ENCODE results near the gene SLC10A7.

The SLC10A7 gene

DNA sequence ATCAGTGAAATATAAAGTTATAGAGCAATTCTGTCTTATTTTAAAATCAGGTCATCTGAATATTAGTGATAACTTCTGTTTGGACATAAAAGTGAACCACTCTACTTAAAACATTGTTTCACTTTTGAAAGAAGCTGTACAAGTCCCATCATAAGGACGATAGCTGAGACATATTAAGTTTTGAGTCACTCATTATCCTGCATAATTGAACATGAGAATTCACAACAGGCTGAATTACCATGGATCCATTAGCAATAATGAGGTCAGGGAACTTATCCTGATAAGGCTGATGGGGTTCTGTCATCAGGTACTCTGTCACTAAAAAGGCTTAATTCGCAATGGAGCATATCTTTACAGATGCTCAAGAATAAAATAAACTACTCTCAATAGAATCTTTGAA lies 227.0 kb downstream of the SLC10A7 start:
- DNase-seq: no peak

DNA sequence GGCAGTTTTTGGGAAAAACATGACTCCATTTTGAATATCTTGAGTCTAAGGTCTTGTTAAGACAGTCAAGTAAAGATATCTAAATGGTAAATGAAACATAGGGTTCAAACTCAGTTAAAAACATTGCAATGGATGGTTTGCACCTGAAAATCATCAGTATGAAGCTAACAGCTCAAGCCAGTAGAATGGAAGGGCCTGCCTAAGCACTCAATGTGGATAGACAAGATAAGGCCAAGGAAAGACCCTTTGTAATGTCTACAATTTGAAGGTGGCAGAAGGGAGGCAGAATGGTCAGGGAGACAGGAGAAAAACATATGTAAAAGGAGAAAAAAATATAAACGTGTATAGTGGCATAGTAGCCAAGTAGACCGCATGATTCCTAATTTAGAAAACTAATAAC lies 229.2 kb downstream of the SLC10A7 start:
- no peak for DNase-seq

DNA sequence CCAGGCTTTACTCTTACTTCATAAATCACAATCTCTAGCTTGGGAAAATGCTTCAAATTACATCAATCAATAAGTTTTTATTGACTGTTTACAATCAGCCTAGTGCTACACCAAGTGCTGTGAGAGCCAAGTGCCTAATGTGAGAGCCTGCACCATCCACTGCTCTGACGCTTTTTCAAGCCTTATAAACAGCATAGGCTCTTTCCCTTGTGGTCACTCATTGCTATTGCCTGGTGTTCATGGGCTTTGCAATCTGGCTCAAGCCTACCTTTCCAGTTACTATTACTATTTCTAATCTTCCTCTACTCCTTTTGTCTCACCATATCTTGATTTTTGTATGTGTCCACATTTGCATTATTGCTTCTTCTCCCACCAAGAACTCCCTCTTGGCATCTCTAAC lies 230.4 kb downstream of the SLC10A7 start:
- DNase-seq: no peak

- no peak for DNase-seq
Observed at GRCh38 chr4:146288193-146288592, 233.5 kb downstream of the SLC10A7 start.

DNA sequence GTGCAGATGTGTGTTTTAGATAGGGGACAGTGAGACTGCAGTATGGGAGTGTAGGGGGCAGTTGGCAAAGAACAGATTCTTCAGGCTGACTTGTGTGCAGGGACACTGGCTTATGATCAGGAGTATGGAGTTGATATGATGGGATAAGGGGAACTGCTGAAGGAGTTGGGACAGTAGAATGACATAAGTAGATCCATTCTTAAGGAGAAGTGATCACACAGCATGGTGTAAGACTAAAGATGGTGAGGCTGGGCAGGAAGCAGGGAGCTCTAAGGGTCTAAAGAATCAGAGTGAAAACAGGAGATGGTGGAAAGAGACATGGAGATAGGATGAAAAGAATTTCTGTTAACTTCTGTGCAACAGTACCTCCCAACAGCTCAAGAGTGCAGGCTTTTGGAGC lies 236.7 kb downstream of the SLC10A7 start:
- DNase-seq: no peak

- DNase-seq: no peak
Observed at GRCh38 chr4:146283758-146284651, 237.7 kb downstream of the SLC10A7 start.

DNA sequence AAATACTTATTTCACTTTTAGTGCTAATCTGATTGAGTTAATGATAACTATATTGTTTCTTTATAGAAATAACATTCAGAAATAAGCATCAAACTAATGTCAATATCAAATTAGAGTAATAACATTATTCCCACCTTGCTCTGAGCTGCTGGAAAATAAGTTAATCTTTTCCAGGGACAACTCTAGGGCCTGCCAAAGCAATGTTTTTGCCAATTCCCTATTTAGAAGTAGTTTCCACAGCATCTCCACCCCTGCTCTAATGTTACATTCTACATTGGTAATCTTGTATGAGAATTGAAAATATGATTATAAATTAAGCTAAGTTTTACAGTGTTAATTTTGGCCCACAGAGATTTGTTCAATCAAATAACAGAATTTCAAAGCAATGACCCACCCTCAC lies 239.1 kb downstream of the SLC10A7 start:
- no peak for DNase-seq

- no peak for DNase-seq
Observed at GRCh38 chr4:146278986-146279385, 242.8 kb downstream of the SLC10A7 start.

DNA sequence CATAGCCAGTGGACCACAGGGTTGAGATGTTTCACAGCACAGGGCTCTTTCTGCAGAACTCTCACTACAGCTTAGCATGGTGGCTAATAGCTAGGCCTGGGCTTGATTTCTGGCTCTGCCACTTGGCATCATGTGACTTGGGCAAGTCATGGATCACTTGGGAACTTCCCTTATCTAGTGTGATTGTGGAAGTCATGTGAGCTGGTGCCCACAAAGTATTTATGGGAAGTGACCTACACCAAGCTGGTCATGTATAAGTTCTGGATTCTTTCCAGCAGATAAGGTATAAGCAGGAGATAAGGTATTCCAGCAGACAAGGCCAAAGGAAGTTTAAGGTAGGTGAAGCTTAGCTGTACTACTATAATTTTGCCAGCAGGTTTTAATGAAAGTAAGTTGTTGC lies 246.4 kb downstream of the SLC10A7 start:
- no peak for DNase-seq

GRCh38 chr4:146274774-146275173 lies 247.0 kb downstream of the SLC10A7 start:
- no peak for DNase-seq

- no peak for DNase-seq
Observed at GRCh38 chr4:146273204-146273901, 248.4 kb downstream of the SLC10A7 start.

- no peak for DNase-seq
Observed at GRCh38 chr4:146271466-146271865, 250.3 kb downstream of the SLC10A7 start.

GRCh38 chr4:146269228-146269653 lies 252.5 kb downstream of the SLC10A7 start:
- no peak for DNase-seq

DNA sequence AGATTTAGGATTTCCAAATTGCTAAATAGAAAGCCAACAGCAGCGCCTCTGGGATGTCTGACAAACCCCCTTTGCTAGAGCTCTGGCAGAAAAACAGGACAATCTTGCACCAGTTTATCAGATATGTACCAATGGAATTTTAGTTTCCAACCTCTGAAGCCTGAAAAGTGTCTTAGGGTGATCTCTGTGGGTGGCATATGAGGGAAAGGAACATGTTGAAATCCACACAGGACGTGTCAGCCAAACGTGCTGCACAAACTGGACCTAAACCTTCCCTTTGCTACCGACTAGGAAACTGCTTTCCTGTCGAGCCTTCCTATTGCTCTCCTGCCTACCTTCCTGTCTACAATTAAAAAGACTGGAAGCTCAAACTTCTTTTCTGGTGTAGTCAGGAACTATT lies 253.9 kb downstream of the SLC10A7 start:
- no peak for DNase-seq

DNA sequence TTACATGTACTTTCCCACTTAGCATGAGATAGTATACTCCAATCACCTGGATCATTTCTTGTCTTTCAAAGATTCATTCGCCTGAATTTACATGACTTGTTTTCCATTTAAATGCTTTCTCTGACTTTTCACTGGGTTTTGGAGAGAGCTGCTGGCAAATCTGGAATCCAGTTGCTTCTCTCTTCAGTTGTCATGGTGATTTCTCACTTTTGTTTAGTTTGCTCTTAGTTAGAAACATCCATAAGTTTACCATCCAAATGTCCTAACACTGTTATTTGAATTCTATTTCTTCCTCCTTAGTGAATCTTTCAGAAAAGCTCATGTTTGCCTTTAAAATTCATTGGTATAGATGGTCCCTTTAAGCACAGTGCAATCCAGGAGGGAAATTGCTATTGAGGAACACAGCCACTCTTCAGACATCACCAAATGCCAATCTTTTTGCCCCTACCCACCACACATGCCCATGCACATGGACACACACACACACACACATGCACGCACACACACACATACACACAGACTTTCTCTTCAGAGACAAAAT lies 255.7 kb downstream of the SLC10A7 start:
- DNase-seq: no peak

- no peak for DNase-seq
Observed at GRCh38 chr4:146263793-146264192, 257.9 kb downstream of the SLC10A7 start.

DNA sequence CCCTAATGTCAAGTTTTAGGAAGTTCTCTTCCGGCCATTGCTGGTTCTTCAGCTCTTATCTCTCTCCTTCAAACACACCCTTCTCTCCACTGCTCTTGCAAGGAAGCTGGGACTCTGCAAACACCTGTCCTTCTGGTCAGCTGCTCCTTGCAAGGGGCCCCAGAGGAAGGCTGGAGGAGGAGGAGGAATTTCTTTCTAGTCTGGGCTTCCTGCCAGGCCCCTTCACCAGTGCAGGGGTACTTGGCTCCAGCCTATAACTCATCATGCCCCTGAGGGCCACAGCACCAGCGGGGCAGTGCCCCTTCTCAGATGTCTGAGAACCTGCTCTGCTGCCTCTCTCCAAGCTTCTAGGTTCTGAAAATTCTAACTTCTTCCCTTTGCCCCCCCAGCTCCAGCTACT lies 260.7 kb downstream of the SLC10A7 start:
- DNase-seq: no peak

DNA sequence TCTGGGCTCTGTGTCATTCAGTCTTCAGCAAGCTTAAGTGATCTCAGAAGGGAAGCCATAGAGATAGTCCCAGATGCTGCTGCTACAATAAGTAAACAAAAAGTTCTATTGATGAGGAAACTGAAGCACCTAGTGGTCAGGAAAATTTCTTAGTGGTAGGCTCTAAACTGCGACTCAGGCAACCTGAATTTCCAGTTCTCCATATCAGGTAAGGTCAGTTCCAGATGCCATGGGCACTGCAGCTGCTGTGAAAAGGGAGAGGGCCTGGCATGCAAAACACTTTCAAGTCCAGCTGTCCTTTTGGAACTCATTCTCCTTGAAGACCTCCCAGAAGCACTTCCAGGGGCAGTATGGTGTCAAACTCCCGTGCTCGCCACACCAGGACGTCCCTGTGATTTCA lies 261.2 kb downstream of the SLC10A7 start:
- no peak for DNase-seq

DNA sequence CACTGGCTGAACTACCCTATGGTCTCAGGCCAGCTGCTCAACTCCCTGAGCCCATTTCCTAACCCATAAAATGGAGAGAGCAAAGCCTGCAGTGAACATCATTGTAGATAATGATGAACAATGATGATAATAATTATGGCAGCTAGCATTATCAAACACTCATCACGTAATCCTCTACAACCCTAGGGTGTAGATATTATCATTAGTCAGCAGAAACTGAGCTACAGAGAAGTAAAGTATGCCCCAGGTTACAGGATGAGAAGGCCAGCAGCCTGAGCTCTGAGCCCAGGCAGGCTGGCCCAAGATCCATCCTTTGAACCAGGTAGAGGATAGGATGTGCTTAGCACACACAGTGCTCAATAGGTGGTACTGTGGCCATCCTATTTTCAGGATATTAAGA lies 264.2 kb downstream of the SLC10A7 start:
- no peak for DNase-seq

DNA sequence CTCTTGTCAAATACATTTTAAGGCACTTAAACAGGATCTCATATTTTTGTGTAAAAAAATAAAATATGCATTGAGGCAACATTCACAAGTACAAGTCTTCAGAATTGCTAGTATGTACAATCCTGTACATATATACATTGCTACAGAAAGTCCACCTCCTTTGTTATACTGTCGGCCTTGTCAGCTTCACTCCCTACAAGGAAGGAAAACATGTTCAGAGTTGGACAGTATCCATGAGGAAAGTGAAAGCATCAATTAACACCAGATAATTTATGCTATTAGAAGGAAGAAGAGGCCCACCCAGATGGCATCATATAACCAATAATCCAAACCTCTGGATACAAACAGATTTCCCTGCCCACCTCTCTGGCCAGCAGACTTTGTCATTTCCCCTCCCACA lies 265.4 kb downstream of the SLC10A7 start:
- no peak for DNase-seq

DNA sequence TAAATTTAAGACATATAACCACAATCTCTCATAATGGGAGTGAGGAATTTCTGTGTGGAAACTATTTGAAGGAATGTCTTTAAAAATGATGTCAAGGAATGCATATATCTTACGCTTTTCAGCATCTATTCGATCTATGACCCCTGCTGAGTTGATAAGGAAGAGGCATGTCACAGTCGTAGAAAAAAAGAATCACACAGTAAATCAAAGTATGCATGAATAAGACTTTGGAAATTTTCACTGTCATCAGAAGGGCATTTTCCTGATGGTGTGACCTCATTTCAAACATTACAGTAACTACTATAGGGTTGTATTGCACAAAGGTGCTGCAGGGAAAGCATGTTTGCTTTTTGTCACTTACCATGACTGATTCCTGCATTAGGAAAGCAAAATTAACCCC lies 265.9 kb downstream of the SLC10A7 start:
- no peak for DNase-seq

- no peak for DNase-seq
Observed at GRCh38 chr4:146255463-146255862, 266.3 kb downstream of the SLC10A7 start.

DNA sequence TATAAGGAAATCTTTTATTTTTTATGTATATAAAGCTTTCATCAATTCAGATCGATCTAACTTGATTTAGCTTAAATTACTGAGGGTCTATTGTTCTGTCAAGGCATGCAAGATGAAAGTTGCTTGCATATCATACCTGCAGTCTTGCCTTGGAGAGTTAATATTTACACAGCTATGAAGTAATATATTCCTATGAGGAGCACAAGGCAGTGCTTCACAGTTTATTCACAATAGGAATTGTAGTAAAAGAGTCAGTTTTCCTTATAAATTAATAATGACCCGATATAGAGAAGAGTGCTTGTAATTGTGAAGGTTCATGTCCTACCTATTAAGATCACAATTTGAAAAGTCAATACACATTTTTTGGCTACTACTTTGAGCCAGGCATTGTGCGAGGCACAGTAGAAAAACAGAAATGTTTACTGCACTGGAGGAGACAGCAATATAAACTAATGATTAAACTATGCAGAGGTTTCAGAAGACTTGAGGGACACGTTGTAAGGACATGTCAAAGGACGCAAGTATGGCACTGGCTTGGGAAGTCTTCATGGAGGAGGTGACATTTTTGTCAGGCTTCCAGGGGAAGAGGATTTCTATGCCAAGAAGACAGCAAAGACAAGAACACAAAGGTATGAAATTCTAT lies 268.6 kb downstream of the SLC10A7 start:
- no peak for DNase-seq

DNA sequence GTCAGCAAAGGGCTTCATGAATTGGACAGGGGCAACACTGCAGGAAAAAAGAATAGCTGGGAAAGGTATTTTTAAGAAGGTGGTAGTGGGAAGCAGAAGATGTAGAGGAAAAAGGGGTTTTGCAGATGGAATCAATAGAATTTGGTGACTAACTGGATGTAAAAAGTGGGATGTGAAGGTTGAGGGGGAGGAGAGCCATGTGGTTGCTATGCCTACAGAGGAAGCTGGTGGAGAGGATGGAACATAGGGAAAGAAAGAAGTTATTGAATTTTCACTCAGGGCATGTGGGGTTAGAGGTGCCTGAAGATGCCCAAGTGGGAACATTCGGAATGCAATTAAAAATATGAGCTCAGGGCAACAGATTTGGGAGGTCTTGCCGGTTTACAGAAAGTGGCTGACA lies 274.4 kb downstream of the SLC10A7 start:
- DNase-seq: no peak

Data from activated CD8-positive, alpha-beta memory T cell treated with anti-CD3 and anti-CD28 coated beads, Interleukin-2, amount 50 U/mL, for 4 hours (primary cell).